Karpas-422 (cell line): ENCODE measurements around the gene PRKRA. TPM values are rescaled to one million over a fixed set of nuclear protein-coding genes. Genes with fewer than 3 reads are reported as not detected.

Source experiments
- DNase-seq: peaks from one replicate; pipeline ENCODE4 v3.0.0-alpha.2; 2015
- H2AFZ ChIP-seq: fragments of 200-600 bp; sonication (generic); 2 replicates; pipeline ENCODE4 v1.6.1; 2014; ENCODE audit warnings: antibody characterized with exemption, low read length, mixed read lengths
- H3K27ac ChIP-seq: fragments of 200-600 bp; sonication (generic); 2 replicates; pipeline ENCODE4 v1.5.1; 2014; ENCODE audit warnings: mild to moderate bottlenecking, low read length, moderate library complexity
- H3K27me3 ChIP-seq: fragments of 200-600 bp; sonication (generic); 2 replicates; pipeline ENCODE4 v1.6.1; 2014; ENCODE audit warnings: low read length, mixed read lengths
- H3K36me3 ChIP-seq: fragments of 200-600 bp; sonication (generic); 2 replicates; pipeline ENCODE4 v1.6.1; 2014; ENCODE audit warnings: low read length, mixed read lengths; ENCODE audit not compliant: insufficient read depth
- H3K4me1 ChIP-seq: fragments of 200-600 bp; sonication (generic); 2 replicates; pipeline ENCODE4 v1.6.1; 2014; ENCODE audit warnings: mild to moderate bottlenecking, low read length, mixed read lengths
- H3K4me2 ChIP-seq: fragments of 200-600 bp; sonication (generic); 2 replicates; pipeline ENCODE4 v1.6.1; 2014; ENCODE audit warnings: low read length, low read depth, mild to moderate bottlenecking; ENCODE audit not compliant: poor library complexity, severe bottlenecking
- H3K4me3 ChIP-seq: fragments of 200-600 bp; sonication (generic); 2 replicates; pipeline ENCODE4 v1.5.1; 2014; ENCODE audit warnings: mild to moderate bottlenecking, antibody characterized with exemption, low read length, mixed read lengths
- H3K79me2 ChIP-seq: fragments of 200-600 bp; sonication (generic); 2 replicates; pipeline ENCODE4 v1.6.1; 2014; ENCODE audit warnings: mild to moderate bottlenecking, low read length, mixed read lengths
- H3K9ac ChIP-seq: fragments of 200-600 bp; sonication (generic); 2 replicates; pipeline ENCODE4 v1.6.0; 2014; ENCODE audit warnings: low read length
- H3K9me2 ChIP-seq: fragments of 200-600 bp; sonication (generic), shearing (Covaris generic); replicated peaks from 2 replicates; pipeline ENCODE4 v1.6.0; 2014; ENCODE audit warnings: mild to moderate bottlenecking, low read length, moderate library complexity; ENCODE audit not compliant: insufficient read depth
- H3K9me3 ChIP-seq: fragments of 300-700, 200-600 bp; sonication (generic); 2 replicates; pipeline ENCODE4 v1.6.1; 2014; ENCODE audit warnings: low read length, mixed read lengths
- H4K20me1 ChIP-seq: fragments of 200-600 bp; sonication (generic); 2 replicates; pipeline ENCODE4 v1.6.1; 2014; ENCODE audit warnings: mild to moderate bottlenecking, antibody characterized with exemption, low read length, low read depth; ENCODE audit not compliant: insufficient read depth
- total RNA-seq: library from RNA; depleted of rRNA; stranded (reverse); fragments of >200 nt; shearing (Covaris generic); gene quantifications from 2 replicates; pipeline ENCODE4 v1.2.3, GENCODE V29; 2014; ENCODE audit warnings: low replicate concordance

Gene PRKRA
- total RNA-seq, 1 experiment from 2014 or later: 117 TPM

DNA sequence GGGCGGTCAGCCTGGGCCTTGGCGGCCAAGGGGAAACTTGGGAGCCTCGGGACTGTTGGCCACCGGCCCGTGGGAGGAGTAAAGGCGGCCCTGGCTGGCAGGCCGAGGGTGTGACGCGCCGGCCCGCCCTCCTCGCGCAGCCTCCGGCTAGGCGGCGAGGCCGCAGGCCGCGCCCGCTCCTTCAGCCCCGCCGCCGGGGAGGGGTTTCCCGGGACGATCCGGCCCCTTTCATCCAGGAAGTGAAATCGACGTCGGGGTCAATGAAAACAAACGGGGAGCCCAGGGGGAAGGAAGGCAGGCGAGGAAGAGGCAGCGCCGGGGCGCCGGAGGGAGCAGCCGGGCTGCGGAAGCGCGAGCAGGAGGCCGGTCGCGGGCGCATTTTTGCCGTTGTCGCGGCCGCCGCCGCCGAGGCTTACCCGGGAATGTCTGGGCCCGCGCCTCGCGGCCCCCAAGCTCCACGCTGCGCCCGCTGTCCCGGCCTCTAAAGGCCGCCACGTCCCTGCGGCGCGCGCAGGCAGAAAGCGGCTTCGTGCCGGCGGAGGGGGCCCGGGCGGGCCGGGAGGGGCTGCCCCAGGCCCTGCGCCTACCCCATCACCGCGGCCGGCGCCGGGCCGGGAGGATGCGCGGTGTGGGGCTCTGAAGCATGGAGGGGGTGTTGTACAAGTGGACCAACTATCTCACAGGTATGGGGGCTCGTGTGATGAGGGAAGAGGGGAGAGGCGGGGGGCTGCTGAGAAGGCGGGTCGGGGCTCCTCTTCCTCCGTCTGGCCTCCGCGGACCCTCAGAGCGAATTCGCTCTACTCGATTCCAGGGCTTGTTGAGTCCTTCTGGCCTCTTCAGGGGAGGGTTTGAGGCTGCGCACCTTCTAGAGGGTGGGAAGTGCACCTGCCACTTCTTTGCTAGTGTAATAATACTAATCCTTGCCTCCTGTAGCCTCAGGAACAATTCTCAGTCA lies 29.5 kb upstream of the PRKRA start, which contains the start of gene PLEKHA3:
Gene PLEKHA3 (plus strand): TSS at position 231 of the 955 bp plus-strand sequence. CDS start 413 bp downstream, at position 644.
- peak within 1 kb of the TSS; percentile 81 for H3K9ac ChIP-seq
- peaks cover 78% of the 10 kb centered on the region for H3K79me2 ChIP-seq
- peak within 1 kb of the TSS; percentile 84 for H3K27ac ChIP-seq
- H4K20me1 ChIP-seq: 0 out of 2 replicates have a peak, but pooled peaks cover 13% of the 10 kb centered on the region
- H3K4me3 ChIP-seq: peak within 1 kb of the TSS; percentile 77
- peaks cover 52% of the 10 kb centered on the region for H3K4me1 ChIP-seq
- H3K4me2 ChIP-seq: peak within 1 kb of the TSS; percentile 90
- H3K9me2 ChIP-seq: no peaks in the 10 kb centered on the region
- no peaks in the 10 kb centered on the region for H3K27me3 ChIP-seq
- no peaks in the 10 kb centered on the region for H3K9me3 ChIP-seq
- peak; percentile 94 for DNase-seq
- peak within 1 kb of the TSS; percentile 97 for H2AFZ ChIP-seq
- no peaks in the 10 kb centered on the region; the same call in 1 of the 2 replicates for H3K36me3 ChIP-seq

DNA sequence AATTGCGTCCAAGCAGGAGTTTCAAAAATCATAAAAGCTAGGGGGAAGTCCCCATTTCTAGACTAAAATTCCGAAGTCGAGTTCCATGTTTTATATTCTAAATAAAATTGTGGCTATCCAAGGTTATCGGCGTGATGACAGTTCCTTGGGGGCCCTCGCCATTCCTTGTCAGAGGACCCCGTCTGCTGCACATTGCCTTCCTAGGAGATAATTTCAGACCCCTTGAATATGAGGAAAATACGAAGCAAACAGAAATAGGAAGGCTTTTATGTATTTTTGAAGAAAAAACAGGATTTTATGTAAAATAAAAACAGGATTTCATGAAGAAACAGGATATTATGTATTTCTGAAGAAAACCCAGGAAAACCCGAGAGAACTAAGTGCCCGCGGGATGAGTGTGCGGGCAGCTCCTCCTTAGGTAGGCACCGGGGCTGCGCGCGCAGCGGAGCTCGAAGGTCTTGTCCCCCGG lies 28.8 kb upstream of the PRKRA start:
- peaks cover 52% of the 10 kb centered on the region for H3K4me1 ChIP-seq
- no peaks in the 10 kb centered on the region for H3K9me2 ChIP-seq
- H3K9me3 ChIP-seq: no peaks in the 10 kb centered on the region
- H3K4me3 ChIP-seq: peak overlapping the region; percentile 77
- H2AFZ ChIP-seq: peak overlapping the region; percentile 97
- peak overlapping the region; percentile 81 for H3K9ac ChIP-seq
- peaks cover 71% of the 10 kb centered on the region for H3K79me2 ChIP-seq
- 0 out of 2 replicates have a peak, but pooled peaks cover 13% of the 10 kb centered on the region for H4K20me1 ChIP-seq
- H3K27me3 ChIP-seq: no peaks in the 10 kb centered on the region
- no peaks in the 10 kb centered on the region for H3K36me3 ChIP-seq
- peak overlapping the region; percentile 90 for H3K4me2 ChIP-seq
- no peak for DNase-seq
- peak overlapping the region; percentile 84 for H3K27ac ChIP-seq

DNA sequence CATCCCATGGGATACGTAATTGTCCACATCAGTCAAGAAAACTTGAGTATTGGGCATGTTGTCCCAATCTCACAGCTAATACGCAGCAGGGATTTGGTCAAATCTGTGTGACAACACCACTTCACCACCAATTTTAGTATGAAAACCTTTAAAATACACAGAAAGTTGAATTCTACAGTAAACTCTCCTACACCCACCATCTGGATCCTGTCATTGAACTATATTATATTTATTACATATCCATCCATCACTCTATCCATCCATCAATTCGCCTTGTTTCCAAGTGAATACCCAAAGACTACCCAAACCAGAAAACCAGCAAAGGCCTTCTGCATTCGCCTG lies 28.3 kb upstream of the PRKRA start:
- no peaks in the 10 kb centered on the region for H3K36me3 ChIP-seq
- no peaks in the 10 kb centered on the region for H3K27me3 ChIP-seq
- H3K4me1 ChIP-seq: peaks cover 49% of the 10 kb centered on the region
- peak overlapping the region; percentile 81 for H3K9ac ChIP-seq
- no peaks in the 10 kb centered on the region for H3K9me3 ChIP-seq
- H3K4me2 ChIP-seq: peak overlapping the region; percentile 90
- H3K4me3 ChIP-seq: peak overlapping the region; percentile 77
- DNase-seq: no peak
- H3K9me2 ChIP-seq: no peaks in the 10 kb centered on the region
- peaks cover 69% of the 10 kb centered on the region for H3K79me2 ChIP-seq
- peak overlapping the region; percentile 84 for H3K27ac ChIP-seq
- 0 out of 2 replicates have a peak, but pooled peaks cover 11% of the 10 kb centered on the region for H4K20me1 ChIP-seq
- peak overlapping the region; percentile 97 for H2AFZ ChIP-seq

DNA sequence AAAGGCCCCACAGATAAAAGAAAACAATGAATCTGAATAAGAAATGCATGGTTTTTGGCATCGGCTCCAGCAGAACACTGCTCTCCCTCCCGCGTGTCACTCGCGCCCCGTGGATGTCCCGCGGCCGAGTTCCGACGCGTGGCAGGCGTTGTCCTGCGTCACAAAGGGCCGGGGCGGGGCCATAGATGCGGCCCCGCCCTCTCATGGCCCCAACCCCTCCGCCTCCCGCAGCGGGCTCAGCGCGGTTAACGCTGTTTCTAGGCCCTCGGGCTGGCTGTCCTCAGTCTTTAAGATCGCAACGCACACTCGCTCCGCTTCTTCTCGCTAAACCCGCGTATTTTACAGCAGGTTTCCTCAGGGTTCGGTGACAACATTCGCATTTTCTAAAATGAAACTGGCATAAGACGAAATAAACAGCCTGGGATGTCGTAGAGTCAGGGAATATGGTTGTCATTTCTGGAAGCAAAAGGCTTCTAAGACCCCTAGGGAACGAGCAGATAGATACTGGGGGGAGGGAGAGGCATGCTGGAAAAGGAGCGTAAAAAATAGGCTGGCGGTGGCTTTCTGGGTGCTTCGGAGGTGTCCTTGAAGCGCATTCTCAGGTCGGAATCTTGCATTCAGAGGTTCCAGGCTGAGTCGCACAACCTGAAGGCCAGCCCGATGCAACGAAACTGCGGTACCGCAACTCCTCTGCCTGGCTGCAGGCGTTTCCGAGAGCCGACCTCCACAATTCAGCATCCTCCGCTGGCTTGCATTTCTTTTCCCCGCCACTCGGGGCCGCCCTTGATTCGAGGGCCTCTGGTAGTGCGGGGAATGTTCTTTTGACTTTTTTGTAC lies 27.7 kb upstream of the PRKRA start, which contains the start of gene FKBP7:
Gene FKBP7 (minus strand): TSS at position 162 of the 836 bp plus-strand sequence. CDS start 101 bp downstream, at position 61.
- no peaks in the 10 kb centered on the region for H3K27me3 ChIP-seq
- no peaks in the 10 kb centered on the region for H3K36me3 ChIP-seq
- peak within 1 kb of the TSS; percentile 97 for H2AFZ ChIP-seq
- H3K4me3 ChIP-seq: peak within 1 kb of the TSS; percentile 77
- peaks cover 69% of the 10 kb centered on the region for H3K79me2 ChIP-seq
- no peaks in the 10 kb centered on the region for H3K9me3 ChIP-seq
- peak within 1 kb of the TSS; percentile 81 for H3K9ac ChIP-seq
- DNase-seq: peak; percentile 92
- H3K27ac ChIP-seq: peak within 1 kb of the TSS; percentile 84
- H3K4me2 ChIP-seq: peak within 1 kb of the TSS; percentile 90
- no peaks in the 10 kb centered on the region for H3K9me2 ChIP-seq
- 0 out of 2 replicates have a peak, but pooled peaks cover 8% of the 10 kb centered on the region for H4K20me1 ChIP-seq
- H3K4me1 ChIP-seq: peaks cover 46% of the 10 kb centered on the region

DNA sequence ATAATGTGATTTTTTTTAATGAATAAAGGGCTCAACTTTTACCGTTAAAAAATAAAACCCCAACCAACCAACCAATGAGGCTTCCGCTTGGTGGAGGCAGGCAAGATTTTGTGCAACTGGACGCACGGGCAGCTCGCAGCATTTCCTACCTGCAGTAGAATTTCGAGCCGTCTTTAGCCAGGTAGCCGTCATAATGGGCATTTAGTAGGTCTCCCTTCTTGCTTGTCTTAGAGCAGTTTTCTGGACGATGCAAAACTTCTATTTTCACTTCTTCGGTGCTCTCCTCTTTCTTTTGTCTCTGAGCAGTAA lies 27.1 kb upstream of the PRKRA start:
- Histone ChIP-seq H3K9me3 (no peaks in the 10 kb centered on the region), H3K9me2 (no peaks in the 10 kb centered on the region)

GRCh38 chr2:178477443-178478129 lies 26.6 kb upstream of the PRKRA start:
- Histone ChIP-seq H3K36me3 (no peaks in the 10 kb centered on the region), H3K9ac (peak overlapping the region; percentile 81), H3K4me3 (peak overlapping the region; percentile 77), H3K79me2 (peaks cover 66% of the 10 kb centered on the region), H3K27ac (peak overlapping the region; percentile 84), H3K9me2 (no peaks in the 10 kb centered on the region), H3K27me3 (no peaks in the 10 kb centered on the region), H3K4me2 (peak overlapping the region; percentile 90), H4K20me1 (0 out of 2 replicates have a peak, but pooled peaks cover 8% of the 10 kb centered on the region), H3K4me1 (peaks cover 36% of the 10 kb centered on the region), H3K9me3 (no peaks in the 10 kb centered on the region), H2AFZ (no peak overlapping the region)
- peak; percentile 65 for DNase-seq

More for the DNA sequence above, 27.1 kb upstream of the PRKRA start:
- H3K4me1 ChIP-seq: peaks cover 41% of the 10 kb centered on the region
- H3K36me3 ChIP-seq: no peaks in the 10 kb centered on the region
- H3K79me2 ChIP-seq: peaks cover 69% of the 10 kb centered on the region
- peak overlapping the region; percentile 90 for H3K4me2 ChIP-seq
- 0 out of 2 replicates have a peak, but pooled peaks cover 8% of the 10 kb centered on the region for H4K20me1 ChIP-seq
- H3K4me3 ChIP-seq: peak overlapping the region; percentile 77
- H2AFZ ChIP-seq: peak overlapping the region; percentile 48; the same call in 1 of the 2 replicates
- H3K27ac ChIP-seq: peak overlapping the region; percentile 84
- peak; percentile 69 for DNase-seq
- peak overlapping the region; percentile 81 for H3K9ac ChIP-seq
- no peaks in the 10 kb centered on the region for H3K27me3 ChIP-seq

- H3K4me2 ChIP-seq: peak overlapping the region; percentile 90
These were observed 25.5 kb upstream of the PRKRA start for GRCh38 chr2:178476477-178476876.

More at GRCh38 chr2:178476477-178476876, 25.5 kb upstream of the PRKRA start:
- Histone ChIP-seq H3K79me2 (peaks cover 59% of the 10 kb centered on the region), H3K4me3 (peak overlapping the region; percentile 77; the same call in 1 of the 2 replicates), H3K4me1 (peaks cover 24% of the 10 kb centered on the region), H3K9ac (no peak overlapping the region), H4K20me1 (0 out of 2 replicates have a peak, but pooled peaks cover 4% of the 10 kb centered on the region), H3K9me3 (no peaks in the 10 kb centered on the region), H3K9me2 (no peaks in the 10 kb centered on the region), H3K27me3 (no peaks in the 10 kb centered on the region), H3K36me3 (no peaks in the 10 kb centered on the region), H2AFZ (no peak overlapping the region), H3K27ac (no peak overlapping the region)
- DNase-seq: no peak
